Astrocyte (in vitro differentiated cells and primary cell): ENCODE data around the gene FUT8.

Experiments used
- EZH2 ChIP-seq: IDR thresholded peaks from 2 replicates; pipeline ENCODE4 v1.6.1; 2012; ENCODE audit warnings: mild to moderate bottlenecking, low read length, inconsistent platforms; ENCODE audit not compliant: insufficient read depth
- TF ChIP-seq, protein P1 (sequence below): IDR thresholded peaks from 2 replicates; pipeline ENCODE4 v1.5.1; 2011; ENCODE audit warnings: low read depth, mild to moderate bottlenecking, inconsistent platforms, low read length, moderate library complexity; ENCODE audit not compliant: insufficient read depth

GRCh38 chr14:65431245-65431644, 18.7 kb downstream of the FUT8 start:
- TF ChIP-seq, protein P1, sequence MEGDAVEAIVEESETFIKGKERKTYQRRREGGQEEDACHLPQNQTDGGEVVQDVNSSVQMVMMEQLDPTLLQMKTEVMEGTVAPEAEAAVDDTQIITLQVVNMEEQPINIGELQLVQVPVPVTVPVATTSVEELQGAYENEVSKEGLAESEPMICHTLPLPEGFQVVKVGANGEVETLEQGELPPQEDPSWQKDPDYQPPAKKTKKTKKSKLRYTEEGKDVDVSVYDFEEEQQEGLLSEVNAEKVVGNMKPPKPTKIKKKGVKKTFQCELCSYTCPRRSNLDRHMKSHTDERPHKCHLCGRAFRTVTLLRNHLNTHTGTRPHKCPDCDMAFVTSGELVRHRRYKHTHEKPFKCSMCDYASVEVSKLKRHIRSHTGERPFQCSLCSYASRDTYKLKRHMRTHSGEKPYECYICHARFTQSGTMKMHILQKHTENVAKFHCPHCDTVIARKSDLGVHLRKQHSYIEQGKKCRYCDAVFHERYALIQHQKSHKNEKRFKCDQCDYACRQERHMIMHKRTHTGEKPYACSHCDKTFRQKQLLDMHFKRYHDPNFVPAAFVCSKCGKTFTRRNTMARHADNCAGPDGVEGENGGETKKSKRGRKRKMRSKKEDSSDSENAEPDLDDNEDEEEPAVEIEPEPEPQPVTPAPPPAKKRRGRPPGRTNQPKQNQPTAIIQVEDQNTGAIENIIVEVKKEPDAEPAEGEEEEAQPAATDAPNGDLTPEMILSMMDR, result no peak
- no peak for TF ChIP-seq EZH2
